Activated CD8-positive, alpha-beta memory T cell treated with anti-CD3 and anti-CD28 coated beads, Interleukin-2, amount 50 U/mL, for 48 hours (primary cell): ENCODE measurements around the gene TMC2.

Source experiments
- DNase-seq: peaks from one replicate; pipeline ENCODE4 v3.0.0-alpha.2; 2020

The TMC2 gene

DNA sequence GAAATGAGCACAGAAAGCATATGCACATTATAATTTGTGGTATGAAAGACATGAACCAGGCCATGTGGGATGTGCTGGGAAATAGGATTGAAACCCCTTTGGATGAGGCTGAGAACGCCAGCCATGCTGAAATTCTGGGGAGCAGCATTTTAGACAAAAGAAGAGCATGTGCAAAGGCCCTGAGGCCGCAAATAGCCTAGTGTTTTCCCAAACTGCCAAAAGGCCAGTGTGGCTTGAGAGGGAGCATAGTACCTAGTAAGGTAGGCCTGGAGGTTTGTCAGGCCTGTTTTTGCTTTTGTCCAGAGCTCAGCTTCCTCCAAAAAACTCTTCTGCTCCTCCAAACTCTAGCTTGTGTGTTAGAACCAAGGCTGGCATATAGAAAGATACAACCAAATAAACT, 58.7 kb downstream of the TMC2 start:
- DNase-seq: no peak

DNA sequence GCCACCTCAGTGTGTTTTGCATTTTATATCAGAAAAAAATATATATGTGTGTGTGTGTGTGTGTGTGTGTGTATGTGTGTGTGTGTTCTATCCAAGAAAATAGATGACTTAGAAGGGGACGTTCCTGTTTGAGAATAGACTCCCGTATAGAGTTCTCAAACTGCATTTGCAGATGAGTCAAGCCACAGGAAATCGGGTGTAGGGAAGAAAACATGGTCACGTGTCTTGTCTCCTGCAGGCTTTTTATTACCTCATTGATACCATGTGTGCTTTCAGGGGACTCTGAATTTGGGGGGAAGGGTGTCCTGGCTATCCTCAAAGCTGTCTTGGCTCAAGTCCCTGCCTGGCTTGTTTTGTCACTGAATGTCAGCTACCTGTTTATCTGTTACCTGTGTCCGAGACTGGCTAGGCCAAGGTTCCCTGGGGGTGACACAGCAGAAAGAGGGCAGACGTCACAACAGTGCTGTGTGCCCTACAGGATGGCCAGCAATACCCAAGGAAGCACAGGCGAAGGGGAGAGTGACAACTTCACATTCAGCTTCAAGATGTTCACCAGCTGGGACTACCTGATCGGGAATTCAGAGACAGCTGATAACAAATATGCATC, 60.4 kb downstream of the TMC2 start:
- DNase-seq: no peak

DNA sequence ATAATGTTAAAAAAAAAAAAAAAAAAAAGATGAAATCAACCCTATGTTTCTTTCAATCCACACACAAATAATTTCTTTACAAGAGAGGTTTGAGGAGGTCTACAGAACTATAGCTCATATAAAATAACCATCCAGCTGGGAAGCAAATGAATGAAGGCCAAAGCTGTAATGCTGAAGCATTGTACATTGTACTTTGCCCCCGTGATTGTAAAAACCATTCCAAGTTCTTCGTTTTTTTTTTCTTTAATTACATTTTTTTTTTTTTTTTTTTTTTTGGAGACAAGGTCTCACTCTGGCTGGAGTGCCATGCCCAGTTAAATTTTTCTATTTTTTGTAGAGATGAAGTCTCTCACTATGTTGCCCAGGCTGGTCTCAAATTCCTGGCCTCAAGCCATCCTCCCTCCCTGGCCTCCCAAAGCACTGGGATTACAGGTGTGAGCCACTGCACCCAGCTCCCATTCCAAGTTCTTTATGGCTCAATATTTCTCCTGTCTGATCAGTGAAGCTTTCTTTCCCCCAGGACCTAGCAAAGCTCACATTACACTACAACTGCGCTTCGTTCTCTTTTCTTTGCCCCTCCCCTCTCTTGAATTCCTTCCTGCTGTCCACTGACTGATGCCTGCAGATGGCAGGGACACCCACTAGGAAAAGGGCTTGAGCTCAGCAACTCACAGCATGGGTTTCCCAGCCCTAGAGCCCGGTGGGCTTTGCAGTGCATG, 63.1 kb downstream of the TMC2 start:
- no peak for DNase-seq

DNA sequence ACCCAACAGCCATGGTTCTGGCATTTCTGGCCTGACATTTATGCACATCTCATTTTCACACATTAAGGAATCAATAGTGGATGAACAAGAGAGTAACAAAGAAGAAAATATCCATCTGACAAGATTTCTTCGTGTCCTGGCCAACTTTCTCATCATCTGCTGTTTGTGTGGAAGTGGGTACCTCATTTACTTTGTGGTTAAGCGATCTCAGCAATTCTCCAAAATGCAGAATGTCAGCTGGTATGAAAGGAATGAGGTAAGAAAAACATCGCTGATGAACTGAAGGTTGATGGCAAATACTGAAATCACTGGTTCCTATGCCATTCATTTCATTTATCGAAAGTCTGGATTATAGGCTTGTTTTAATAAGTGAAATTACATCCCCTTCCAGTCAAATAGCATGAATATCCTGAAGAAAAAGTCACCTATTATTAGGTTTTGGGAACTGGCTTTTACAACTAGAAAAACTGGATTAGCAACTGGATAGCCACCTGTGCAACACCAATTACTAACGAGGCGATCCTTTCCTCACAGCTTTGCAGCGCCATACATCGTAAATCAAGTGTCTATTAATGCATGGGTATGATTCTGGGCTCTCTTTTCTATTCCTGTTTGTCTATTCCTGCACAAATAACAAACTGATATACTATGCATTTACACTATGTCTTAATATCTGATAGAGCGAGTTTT, 65.8 kb downstream of the TMC2 start:
- DNase-seq: no peak

DNA sequence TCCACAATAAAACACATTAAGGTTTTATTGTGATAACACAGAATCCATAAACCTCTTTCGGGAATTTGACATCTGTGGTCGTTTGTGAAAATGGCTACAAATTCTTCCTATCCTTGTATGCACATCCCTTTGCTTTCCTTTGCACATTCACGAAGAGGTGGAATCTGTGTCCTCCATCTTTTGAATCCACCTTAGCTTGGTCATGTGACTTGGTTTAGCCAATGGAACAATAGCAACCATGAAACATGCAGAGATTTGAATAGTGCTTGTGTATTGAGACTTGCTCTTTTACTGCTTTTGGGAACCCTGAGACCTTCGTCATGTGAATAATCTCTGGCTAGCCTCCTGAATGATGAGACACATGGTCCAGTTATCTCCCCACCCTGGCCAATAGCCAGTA, 66.4 kb downstream of the TMC2 start:
- no peak for DNase-seq

DNA sequence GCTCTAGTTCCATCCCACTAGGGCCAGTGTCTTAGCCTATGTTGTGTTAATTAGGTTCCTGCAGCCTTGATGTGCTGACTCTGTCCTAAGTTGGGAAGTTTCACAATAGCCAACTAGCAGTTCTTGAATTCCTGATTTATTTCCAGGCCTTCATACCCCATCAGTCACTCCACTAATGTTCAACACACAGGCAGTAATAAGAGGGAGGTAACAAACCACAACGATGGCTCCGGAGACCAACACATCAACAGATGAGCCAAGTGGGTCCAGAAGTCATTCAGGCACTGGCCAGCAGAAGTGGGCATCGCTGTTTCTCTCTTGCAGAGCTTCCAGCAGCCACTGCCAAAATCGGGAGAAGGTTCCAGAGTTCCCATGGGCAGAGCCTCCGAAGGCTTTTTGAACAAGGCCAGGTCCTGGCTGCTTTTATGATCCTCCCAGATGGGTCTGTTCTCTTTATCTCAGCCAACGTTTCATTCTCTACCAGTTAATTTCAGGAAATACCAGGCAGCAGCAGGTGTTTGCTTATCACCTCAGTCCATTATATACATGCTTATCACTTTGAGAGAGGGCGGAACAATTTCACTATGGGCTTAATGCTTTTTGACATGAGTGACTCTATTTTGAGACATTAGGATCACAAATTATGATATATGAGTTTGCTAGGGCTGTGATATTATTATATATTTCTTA, 67.6 kb downstream of the TMC2 start:
- DNase-seq: no peak

DNA sequence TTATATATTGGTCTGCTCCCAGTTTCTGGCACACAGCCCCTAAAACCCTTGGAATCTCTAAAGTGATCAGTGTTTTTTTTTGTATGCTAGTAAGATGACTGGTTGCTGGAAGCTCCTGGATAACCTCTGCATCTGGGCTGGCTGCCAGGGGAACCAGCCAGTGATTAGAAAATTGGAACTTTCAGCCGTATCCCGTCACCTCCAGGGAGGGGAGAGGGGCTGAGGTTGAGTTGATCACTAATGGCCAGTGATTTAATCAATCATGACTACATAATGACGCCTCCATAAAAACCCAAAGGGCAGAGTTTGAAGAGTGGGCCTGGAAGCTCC, 68.1 kb downstream of the TMC2 start:
- no peak for DNase-seq

DNA sequence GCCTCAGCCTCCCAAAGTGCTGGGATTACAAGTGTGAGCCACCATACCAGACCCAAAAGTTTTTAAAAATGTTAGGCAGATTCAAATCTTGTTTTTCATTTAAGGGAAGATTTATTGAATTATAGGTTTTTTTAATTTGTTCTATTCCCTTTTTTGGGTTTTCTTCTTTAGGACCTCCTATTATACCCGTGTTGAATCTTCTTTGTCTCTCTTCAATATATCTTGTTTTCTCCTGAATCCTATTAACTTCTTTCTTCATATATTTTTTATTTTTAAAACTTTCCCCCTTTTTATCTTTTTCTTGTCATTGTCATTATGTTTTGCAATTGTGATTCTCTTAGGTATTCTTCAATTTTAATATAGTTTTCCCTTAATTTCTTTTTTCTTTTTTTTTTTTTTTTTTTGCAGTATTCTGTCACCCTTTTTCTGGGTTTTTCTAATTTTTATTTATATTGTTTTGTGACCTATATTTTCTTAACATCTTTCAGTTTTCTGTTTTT, 70.2 kb downstream of the TMC2 start:
- DNase-seq: no peak

DNA sequence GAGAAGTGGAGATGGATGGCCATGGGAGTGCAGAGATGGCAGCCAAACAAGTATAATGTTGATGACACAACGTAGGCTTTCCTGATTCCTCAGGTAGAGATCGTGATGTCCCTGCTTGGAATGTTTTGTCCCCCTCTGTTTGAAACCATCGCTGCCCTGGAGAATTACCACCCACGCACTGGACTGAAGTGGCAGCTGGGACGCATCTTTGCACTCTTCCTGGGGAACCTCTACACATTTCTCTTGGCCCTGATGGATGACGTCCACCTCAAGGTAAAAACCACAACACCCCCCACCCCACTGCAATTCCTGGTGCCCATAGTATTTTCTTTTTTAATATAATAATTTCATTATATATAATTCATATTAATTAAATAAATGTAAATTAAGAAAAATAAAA, 74.0 kb downstream of the TMC2 start:
- no peak for DNase-seq

DNA sequence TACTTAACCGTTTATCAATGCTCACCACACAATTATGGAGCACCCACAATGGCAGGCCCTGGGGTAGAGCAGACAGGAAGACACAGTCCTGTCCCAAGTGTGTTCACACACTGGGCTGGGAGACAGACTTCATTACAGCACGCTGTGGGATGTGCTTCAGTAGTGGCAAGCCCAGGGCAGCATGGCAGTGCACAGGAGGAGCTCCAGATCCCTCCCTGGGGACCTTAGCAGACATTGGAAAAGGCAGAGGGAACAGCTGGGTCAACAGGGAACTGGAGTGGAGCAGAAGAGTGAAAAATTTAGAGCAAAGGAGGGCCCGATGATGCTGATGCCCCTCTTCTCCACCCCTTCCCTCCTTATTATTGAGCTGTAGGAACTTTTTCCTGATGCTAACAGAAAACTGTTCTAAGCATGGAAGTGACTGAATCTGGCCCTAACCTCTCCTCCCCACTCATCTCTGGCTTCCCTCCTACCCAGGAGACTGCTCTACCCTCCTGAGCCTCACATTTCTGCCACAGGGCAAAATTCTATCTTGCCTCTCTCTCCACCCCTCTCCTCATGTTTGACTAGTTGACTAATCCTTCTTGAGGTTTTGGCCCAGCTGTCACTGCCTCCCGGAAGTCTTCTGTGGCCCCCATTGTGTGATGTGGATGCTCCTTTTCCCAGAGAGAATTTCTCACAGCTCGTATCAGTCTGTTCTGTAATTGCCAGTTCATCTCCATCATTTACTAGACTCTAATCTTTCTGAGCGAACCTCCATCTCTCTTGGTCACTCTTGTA, 74.8 kb downstream of the TMC2 start:
- no peak for DNase-seq

DNA sequence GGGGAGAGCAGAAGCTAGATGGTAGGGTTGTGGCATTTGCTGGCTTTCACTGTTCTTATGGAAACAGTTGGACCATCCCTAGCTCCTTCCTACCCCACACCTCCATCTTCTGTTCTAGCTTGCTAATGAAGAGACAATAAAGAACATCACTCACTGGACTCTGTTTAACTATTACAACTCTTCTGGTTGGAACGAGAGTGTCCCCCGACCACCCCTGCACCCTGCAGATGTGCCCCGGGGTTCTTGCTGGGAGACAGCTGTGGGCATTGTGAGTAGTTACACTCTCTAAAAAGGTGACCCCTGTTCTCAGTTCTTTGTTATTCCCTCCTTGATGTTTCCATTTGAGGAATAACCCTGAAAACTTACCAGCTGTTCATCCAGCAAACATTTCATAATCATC, 75.7 kb downstream of the TMC2 start:
- no peak for DNase-seq

DNA sequence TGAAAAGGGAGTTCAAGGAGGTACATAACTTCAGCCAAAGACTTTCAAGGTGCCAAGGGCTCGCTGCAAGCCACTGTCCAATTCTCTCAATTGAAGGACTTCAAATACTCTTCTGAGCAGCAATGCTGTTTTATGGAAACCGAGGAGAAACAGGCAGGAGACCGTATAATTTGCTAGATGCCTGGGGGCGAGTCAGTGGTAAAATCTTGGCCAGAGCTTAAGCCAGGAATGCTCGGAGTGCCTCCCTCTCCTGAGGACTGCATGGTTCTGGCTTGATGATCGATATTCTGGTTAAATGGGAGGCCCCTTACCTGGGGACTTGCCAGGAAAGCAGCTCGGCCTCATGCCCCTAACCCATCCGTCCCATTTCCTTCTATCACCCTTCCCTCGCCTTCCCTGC, 80.3 kb downstream of the TMC2 start:
- DNase-seq: no peak

DNA sequence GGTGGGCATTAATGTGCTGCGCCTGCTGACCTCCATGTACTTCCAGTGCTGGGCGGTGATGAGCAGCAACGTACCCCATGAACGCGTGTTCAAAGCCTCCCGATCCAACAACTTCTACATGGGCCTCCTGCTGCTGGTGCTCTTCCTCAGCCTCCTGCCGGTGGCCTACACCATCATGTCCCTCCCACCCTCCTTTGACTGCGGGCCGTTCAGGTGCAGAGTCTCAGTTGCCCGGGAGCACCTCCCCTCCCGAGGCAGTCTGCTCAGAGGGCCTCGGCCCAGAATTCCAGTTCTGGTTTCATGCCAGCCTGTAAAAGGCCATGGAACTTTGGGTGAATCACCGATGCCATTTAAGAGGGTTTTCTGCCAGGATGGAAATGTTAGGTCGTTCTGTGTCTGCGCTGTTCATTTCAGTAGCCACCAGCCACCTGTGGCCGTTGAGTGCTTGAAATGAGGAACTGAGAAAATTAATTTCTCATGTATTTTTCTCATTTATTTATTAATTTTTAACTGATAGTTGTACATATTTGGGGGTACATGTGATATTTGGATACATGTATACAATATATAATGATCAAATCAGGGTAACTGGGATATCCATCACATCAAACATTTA, 80.8 kb downstream of the TMC2 start:
- no peak for DNase-seq

DNA sequence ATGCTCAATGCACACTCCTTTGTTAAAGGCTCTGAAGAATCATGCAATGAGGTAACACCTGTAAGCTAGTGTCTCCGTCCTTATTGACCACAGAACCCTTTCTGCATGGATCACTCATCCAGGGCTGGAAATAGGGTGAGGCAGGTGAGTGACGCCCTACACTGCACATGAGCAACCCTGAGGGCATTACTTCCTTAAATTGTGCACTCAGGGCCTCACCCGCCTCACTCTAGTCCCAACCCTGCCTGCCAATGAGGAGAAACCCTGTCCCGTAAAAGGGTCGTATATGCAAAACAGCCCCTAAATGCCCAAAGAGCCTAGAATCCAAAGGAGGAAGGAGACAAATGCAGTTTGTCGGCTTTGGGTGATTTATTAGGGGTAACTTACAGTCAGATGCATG, 82.4 kb downstream of the TMC2 start:
- DNase-seq: no peak

DNA sequence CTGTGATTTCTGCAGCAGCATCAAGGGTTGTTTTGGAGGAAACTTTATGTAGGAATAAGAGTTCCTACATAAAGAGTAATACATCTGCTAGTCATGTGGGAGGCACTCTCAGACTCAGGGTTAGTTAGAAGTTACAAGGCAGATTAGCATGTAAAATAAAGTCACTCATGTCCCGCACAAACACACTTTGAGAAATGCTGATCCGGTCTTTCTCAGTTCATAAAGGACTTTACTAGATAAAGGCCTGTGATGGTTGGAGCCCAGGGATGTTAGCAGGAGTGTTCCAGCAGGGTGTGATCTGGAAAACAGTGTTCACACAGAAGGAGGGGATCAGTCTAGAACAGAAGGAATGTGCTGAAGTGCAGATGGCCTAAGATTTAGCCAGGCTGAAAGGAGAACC, 83.0 kb downstream of the TMC2 start:
- no peak for DNase-seq

DNA sequence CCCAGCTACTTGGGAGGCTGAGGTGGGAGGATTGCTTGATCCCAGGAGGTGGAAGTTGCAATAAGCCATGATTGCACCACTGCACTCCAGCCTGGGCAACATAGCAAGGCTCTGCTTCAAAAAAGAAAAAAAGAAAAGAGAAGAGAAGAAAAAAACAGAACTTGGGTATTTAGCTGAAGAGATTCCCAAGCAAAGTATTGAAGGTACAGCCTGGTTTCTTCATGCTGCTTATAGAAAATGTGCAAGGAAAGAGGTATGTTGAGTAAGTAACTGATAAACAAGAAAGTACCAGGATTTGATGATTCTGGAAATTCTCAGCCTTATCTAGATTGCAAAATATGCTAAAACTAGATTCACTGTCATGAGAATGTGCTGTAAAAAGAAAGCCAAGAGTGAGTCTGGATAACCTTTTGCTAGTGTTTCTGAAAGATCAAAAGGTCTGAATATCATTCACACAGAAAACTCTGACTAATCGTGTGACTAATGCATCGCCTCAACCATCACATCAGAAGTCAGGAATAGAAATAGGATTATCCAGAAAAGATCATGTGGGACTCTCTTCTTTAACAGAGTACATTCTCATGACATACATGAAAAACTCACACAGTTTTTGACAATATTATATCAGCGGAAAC, 83.7 kb downstream of the TMC2 start:
- no peak for DNase-seq

DNA sequence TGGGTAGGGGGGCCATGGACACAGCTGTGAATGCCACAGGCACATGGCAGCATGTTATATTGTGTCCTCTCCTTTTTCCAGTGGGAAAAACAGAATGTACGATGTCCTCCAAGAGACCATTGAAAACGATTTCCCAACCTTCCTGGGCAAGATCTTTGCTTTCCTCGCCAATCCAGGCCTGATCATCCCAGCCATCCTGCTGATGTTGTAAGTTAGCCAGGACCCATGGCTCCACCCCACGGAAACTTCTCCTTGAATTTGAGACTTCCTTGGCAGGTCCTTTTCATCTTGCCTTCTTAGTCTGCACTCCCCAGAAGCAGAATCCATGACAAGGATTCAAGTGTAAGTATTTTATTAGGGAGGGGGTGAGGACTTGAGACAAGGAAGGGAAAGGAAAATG, 87.8 kb downstream of the TMC2 start:
- DNase-seq: no peak

DNA sequence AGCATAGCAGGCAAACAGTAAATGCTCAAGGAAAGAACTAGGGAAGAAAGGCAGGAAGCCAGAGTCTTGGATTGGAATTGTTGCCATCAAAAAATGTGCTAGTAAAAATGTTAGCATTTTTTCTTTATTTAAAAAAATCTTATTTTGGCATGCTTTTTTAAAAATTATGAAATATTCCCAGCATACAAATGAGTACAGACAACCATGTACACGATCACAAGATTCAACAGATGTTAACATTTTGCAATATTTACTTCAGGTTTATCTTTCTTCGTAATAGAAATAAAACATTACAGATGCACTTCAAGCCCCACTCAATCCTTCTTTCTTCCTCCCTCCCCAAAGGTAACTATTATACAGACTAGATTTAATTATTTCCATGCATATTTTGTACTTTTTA, 88.7 kb downstream of the TMC2 start:
- no peak for DNase-seq

DNA sequence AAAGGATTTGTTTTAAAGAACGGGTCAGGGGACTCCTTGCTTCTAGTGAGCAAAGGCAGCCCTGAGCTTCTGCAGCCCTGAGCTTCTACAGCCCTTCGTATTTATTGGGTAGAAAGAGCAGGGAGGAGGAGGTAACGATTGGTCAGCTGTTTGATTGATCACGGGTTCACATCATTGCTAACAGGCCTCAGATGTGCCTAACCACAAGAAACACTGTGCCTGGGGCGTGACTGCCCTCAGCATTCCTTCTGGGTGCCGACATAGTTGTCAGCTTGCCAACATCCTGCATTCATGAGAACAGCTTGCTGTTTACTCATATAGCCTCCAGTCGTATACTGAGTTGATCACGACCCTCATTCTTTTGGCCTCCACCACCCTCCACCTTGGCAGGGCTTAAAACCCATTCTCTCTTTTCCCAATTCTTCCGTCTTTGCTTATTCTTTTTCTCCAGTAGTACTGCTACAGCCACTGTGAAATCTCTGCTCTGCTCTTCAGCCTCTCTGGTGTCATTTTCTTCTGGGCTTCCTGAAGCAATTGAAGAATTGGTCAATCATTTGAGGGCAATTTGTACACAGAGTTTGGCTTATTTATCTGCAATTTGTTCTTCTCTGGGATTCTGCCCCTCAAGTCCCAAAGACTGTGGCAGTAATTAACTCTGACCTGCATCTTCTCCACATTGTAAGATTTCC, 90.6 kb downstream of the TMC2 start:
- DNase-seq: no peak

DNA sequence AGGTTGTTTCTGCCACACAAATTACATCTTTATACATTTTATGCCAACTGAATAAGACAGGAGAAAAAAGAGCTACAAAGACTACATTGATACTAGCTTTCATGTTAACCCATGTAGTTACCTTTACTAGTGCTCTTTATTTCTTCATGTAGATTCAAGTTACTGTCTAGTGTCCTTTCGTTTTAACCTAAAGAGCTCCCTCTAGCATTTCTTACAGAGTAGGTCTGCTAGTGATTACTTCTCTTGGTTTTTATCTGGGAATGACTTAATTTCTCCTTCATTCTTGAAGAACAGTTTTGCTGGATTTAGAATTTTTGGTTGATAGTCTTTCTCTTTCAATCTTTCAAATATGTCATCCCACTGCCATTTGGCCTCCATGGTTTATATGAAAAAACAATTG, 94.9 kb downstream of the TMC2 start:
- no peak for DNase-seq

DNA sequence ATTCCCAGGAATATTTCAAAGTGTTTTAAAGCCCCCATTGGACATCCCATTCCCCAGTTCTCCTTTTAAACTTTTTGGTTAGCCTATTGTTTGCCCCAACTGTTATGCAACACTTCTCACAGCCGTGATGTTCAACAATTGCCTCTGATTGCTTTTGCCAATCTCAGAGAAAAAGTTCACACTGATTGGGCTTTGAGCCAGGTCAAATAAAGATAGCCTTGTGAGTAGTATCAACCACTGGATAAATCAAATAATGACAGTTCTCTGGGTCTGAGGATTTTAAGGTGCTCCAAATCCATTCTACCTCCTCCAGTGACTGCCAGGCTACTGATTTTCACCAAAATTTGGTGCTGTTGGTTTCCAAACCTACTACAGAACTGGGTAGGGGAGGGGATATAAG, 97.0 kb downstream of the TMC2 start:
- no peak for DNase-seq

DNA sequence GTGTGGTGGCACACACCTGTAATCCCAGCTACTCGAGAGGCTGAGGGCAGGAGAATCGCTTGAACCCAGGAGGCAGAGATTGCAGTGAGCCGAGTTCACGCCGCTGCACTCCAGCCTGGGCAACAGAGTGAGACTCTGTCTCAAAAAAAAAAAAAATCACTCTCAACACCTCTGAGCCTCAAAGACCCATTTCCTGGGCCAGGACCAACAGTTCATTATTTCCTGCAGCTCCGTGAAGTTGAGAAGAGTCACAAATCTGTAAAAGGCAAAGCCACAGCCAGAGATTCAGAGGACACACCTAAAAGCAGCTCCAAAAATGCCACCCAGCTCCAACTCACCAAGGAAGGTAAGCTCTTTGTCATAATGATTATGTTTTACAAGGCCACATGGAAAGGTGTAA, 100.9 kb downstream of the TMC2 start:
- DNase-seq: no peak
